WTC11 (cell line): ENCODE results near the gene LRRC32. TPM values are rescaled to one million over a fixed set of nuclear protein-coding genes. Genes with fewer than 3 reads are reported as not detected.

Experiments
- ATAC-seq: fragments of 200-7000 bp; cut with Tn5 transposase; 2 replicates; pipeline ENCODE4 v1.10.0; 2021; ENCODE audit warnings: mild to moderate bottlenecking, moderate library complexity
- CTCF ChIA-PET: fragments of 300-600 bp; sonication (Branson Sonifier 250); formaldehyde crosslinking; loops from one replicate; lab custom pipeline; 2021; ENCODE audit warnings: antibody characterized with exemption; lab: Charles Lee
- POLR2A ChIA-PET: fragments of 350-600 bp; sonication (Branson Sonifier 250); formaldehyde crosslinking; loops from one replicate; lab custom pipeline; 2021; ENCODE audit warnings: antibody characterized with exemption; lab: Charles Lee
- DNase-seq: peaks from one replicate; pipeline ENCODE4 v3.0.0; 2021; ENCODE audit warnings: low spot score
- H3K27ac Mint-ChIP-seq: 2 replicates; pipeline ENCODE4 v1.8.0; 2021; ENCODE audit warnings: mixed read lengths
- H3K27me3 Mint-ChIP-seq: 2 replicates; pipeline ENCODE4 v1.8.0; 2021; ENCODE audit warnings: low read depth, mild to moderate bottlenecking, moderate library complexity, mixed read lengths
- H3K36me3 Mint-ChIP-seq: 2 replicates; pipeline ENCODE4 v1.8.0; 2021; ENCODE audit warnings: mixed read lengths
- H3K4me1 Mint-ChIP-seq: 2 replicates; pipeline ENCODE4 v1.8.0; 2022; ENCODE audit warnings: mixed read lengths
- H3K4me3 Mint-ChIP-seq: 2 replicates; pipeline ENCODE4 v1.8.0; 2021; ENCODE audit warnings: mild to moderate bottlenecking, moderate library complexity, mixed read lengths
- H3K9me3 Mint-ChIP-seq: 2 replicates; pipeline ENCODE4 v1.8.0; 2021; ENCODE audit warnings: mixed read lengths
- CREM ChIP-seq: sonication (generic); formaldehyde crosslinking; IDR thresholded peaks from 2 replicates; pipeline ENCODE4 v1.8.1; 2022; ENCODE audit warnings: mild to moderate bottlenecking, missing genetic modification reagents, moderate library complexity
- E2F1 ChIP-seq: sonication (generic); formaldehyde crosslinking; IDR thresholded peaks from 2 replicates; pipeline ENCODE4 v1.8.0; 2022; ENCODE audit warnings: mild to moderate bottlenecking, missing genetic modification reagents
- E2F5 ChIP-seq: sonication (generic); formaldehyde crosslinking; IDR thresholded peaks from 2 replicates; pipeline ENCODE4 v1.8.1; 2022; ENCODE audit warnings: mild to moderate bottlenecking, moderate library complexity, missing genetic modification reagents
- ELF4 ChIP-seq: sonication (generic); formaldehyde crosslinking; IDR thresholded peaks from 2 replicates; pipeline ENCODE4 v1.8.1; 2022; ENCODE audit warnings: low read depth, mild to moderate bottlenecking, moderate library complexity, missing genetic modification reagents
- ETV6 ChIP-seq: sonication (generic); formaldehyde crosslinking; IDR thresholded peaks from 2 replicates; pipeline ENCODE4 v1.8.1; 2022; ENCODE audit warnings: mild to moderate bottlenecking, missing genetic modification reagents
- HMGA2 ChIP-seq: fragments of 250-450 bp; sonication (Bioruptor Pico); IDR thresholded peaks from 2 replicates; pipeline ENCODE4 v1.4.0; 2021; ENCODE audit warnings: mild to moderate bottlenecking, moderate library complexity
- JAZF1 ChIP-seq: fragments of 250-450 bp; sonication (Bioruptor Pico); IDR thresholded peaks from 2 replicates; pipeline ENCODE4 v1.9.0; 2021; ENCODE audit warnings: moderate library complexity, mild to moderate bottlenecking, inconsistent platforms
- KAT7 ChIP-seq: sonication (generic); formaldehyde crosslinking; IDR thresholded peaks from 2 replicates; pipeline ENCODE4 v1.8.1; 2023; ENCODE audit warnings: missing genetic modification reagents, mild to moderate bottlenecking, borderline replicate concordance
- NFATC4 ChIP-seq: fragments of 250-450 bp; sonication (Bioruptor Pico); IDR thresholded peaks from 2 replicates; pipeline ENCODE4 v1.9.0; 2021; ENCODE audit warnings: mild to moderate bottlenecking
- PRDM15 ChIP-seq: sonication (generic); formaldehyde crosslinking; IDR thresholded peaks from 2 replicates; pipeline ENCODE4 v1.8.0; 2022; ENCODE audit warnings: missing genetic modification reagents
- RORB ChIP-seq: fragments of 250-450 bp; sonication (Bioruptor Pico); IDR thresholded peaks from 2 replicates; pipeline ENCODE4 v1.9.0; 2021; ENCODE audit warnings: mild to moderate bottlenecking
- USF1 ChIP-seq: sonication (generic); formaldehyde crosslinking; IDR thresholded peaks from 2 replicates; pipeline ENCODE4 v1.8.0; 2022; ENCODE audit warnings: mild to moderate bottlenecking, missing genetic modification reagents
- USF2 ChIP-seq: sonication (generic); formaldehyde crosslinking; IDR thresholded peaks from 2 replicates; pipeline ENCODE4 v1.8.1; 2023; ENCODE audit warnings: mild to moderate bottlenecking, missing genetic modification reagents, moderate library complexity
- ZBTB43 ChIP-seq: sonication (generic); formaldehyde crosslinking; IDR thresholded peaks from 2 replicates; pipeline ENCODE4 v1.8.1; 2023; ENCODE audit warnings: mild to moderate bottlenecking, missing genetic modification reagents
- ZNF121 ChIP-seq: sonication (generic); formaldehyde crosslinking; IDR thresholded peaks from 2 replicates; pipeline ENCODE4 v1.8.0; 2023; ENCODE audit warnings: missing genetic modification reagents
- ZNF416 ChIP-seq: fragments of 250-450 bp; sonication (Bioruptor Pico); IDR thresholded peaks from 2 replicates; pipeline ENCODE4 v1.9.0; 2021; ENCODE audit warnings: mild to moderate bottlenecking, inconsistent platforms
- ZNF423 ChIP-seq: fragments of 250-450 bp; sonication (Bioruptor Pico); IDR thresholded peaks from 2 replicates; pipeline ENCODE4 v2.1.2; 2022; ENCODE audit warnings: mild to moderate bottlenecking, moderate library complexity
- ZNF512 ChIP-seq: sonication (generic); formaldehyde crosslinking; IDR thresholded peaks from 2 replicates; pipeline ENCODE4 v1.8.1; 2022; ENCODE audit warnings: missing genetic modification reagents, borderline replicate concordance
- total RNA-seq: library from RNA; stranded (reverse); gene quantifications from 3 replicates; pipeline ENCODE4 v1.2.3, GENCODE V29; 2021

The LRRC32 gene
- total RNA-seq, 1 experiment from 2014 or later = 0.74 TPM

- TF ChIP-seq E2F1 (no peak), ZNF416 (CRISPR knock-in tag) (no peak)
Observed at GRCh38 chr11:76704171-76704948, 33.8 kb upstream of the LRRC32 start (continued).

- POLR2A ChIA-PET = no interaction called here
- no peak for ATAC-seq
- no peak for DNase-seq
- CTCF ChIA-PET = interaction anchor here (0.8 to 2.3 kb wide), 10 partner anchors 11 to 388 kb away, joined by 3 to 13 read pairs (median 4); no protein-coding TSS in a partner anchor
- H3K27ac Mint-ChIP-seq = peak overlapping the region; percentile 88; the same call in 1 of the 2 replicates
- H3K4me3 Mint-ChIP-seq = peak overlapping the region; percentile 9; the same call in 1 of the 2 replicates
- H3K27me3 Mint-ChIP-seq = no peaks in the 10 kb centered on the region
- H3K9me3 Mint-ChIP-seq = peaks cover 17% of the 10 kb centered on the region
- peaks cover 15% of the 10 kb centered on the region for H3K36me3 Mint-ChIP-seq
- peaks cover 42% of the 10 kb centered on the region for H3K4me1 Mint-ChIP-seq
- no peak for TF ChIP-seq ELF4 (CRISPR knock-in tag)
- peak; percentile 74; the same call in 1 of the 2 replicates for TF ChIP-seq ZNF121 (CRISPR knock-in tag)
- no peak for TF ChIP-seq ZNF512 (CRISPR knock-in tag)
- TF ChIP-seq, all 79 proteins: peak for 1
Observed at GRCh38 chr11:76703707-76704106, 33.2 kb upstream of the LRRC32 start.

- H3K4me1 Mint-ChIP-seq = peaks cover 47% of the 10 kb centered on the region
- CTCF ChIA-PET = interaction anchor here (1.2 to 1.8 kb wide), 4 partner anchors 14 to 345 kb away, joined by 3 to 7 read pairs (median 4); no protein-coding TSS in a partner anchor
- no peak overlapping the region for H3K4me3 Mint-ChIP-seq
- H3K9me3 Mint-ChIP-seq = peaks cover 17% of the 10 kb centered on the region
- no peaks in the 10 kb centered on the region for H3K27me3 Mint-ChIP-seq
- ATAC-seq (no peak), DNase-seq (no peak)
- H3K36me3 Mint-ChIP-seq = peaks cover 15% of the 10 kb centered on the region
- POLR2A ChIA-PET = no interaction called here
- H3K27ac Mint-ChIP-seq = no peak overlapping the region
- TF ChIP-seq PRDM15 (CRISPR knock-in tag) (no peak), ZBTB43 (no peak), RORB (no peak), CREM (CRISPR knock-in tag) (no peak), USF1 (no peak), ZNF423 (CRISPR knock-in tag) (no peak), NFATC4 (no peak), USF2 (CRISPR knock-in tag) (no peak), ETV6 (CRISPR knock-in tag) (no peak), JAZF1 (CRISPR knock-in tag) (no peak), KAT7 (CRISPR knock-in tag) (no peak), ZNF416 (CRISPR knock-in tag) (no peak), HMGA2 (no peak), E2F5 (CRISPR knock-in tag) (no peak), ZNF121 (CRISPR knock-in tag) (no peak)
Observed at GRCh38 chr11:76702336-76703128, 32.0 kb upstream of the LRRC32 start.
